GM18526 (cell line): Measurements from ENCODE around the gene PYGB.

Source experiments
- POLR2A ChIP-seq: IDR thresholded peaks from 3 replicates; pipeline ENCODE4 v1.6.1; 2011; ENCODE audit not compliant: insufficient read length; ENCODE audit errors: extremely low read depth

PYGB gene

GRCh38 chr20:25287631-25288290 is 39.9 kb downstream of the PYGB start:
- TF ChIP-seq POLR2A: no peak

- TF ChIP-seq POLR2A: no peak
These were observed 40.7 kb downstream of the PYGB start for GRCh38 chr20:25288291-25289181.

GRCh38 chr20:25289886-25290597 is 42.2 kb downstream of the PYGB start:
- no peak for TF ChIP-seq POLR2A

- no peak for TF ChIP-seq POLR2A
These were observed 43.0 kb downstream of the PYGB start for GRCh38 chr20:25290646-25291431.

GRCh38 chr20:25291432-25292133 is 43.7 kb downstream of the PYGB start:
- TF ChIP-seq POLR2A: no peak

- no peak for TF ChIP-seq POLR2A
These were observed 44.4 kb downstream of the PYGB start for GRCh38 chr20:25292176-25292891.

- TF ChIP-seq POLR2A: no peak
These were observed 45.6 kb downstream of the PYGB start for GRCh38 chr20:25293507-25293906.

- TF ChIP-seq POLR2A: no peak
These were observed 46.1 kb downstream of the PYGB start for GRCh38 chr20:25293910-25294458.

GRCh38 chr20:25294459-25295385 is 46.8 kb downstream of the PYGB start:
- no peak for TF ChIP-seq POLR2A

GRCh38 chr20:25295386-25296093 is 47.7 kb downstream of the PYGB start:
- TF ChIP-seq POLR2A: no peak

GRCh38 chr20:25296094-25297093 is 48.5 kb downstream of the PYGB start:
- no peak for TF ChIP-seq POLR2A
